ENCODE measurements around the gene CCDC77.

CCDC77 gene

DNA sequence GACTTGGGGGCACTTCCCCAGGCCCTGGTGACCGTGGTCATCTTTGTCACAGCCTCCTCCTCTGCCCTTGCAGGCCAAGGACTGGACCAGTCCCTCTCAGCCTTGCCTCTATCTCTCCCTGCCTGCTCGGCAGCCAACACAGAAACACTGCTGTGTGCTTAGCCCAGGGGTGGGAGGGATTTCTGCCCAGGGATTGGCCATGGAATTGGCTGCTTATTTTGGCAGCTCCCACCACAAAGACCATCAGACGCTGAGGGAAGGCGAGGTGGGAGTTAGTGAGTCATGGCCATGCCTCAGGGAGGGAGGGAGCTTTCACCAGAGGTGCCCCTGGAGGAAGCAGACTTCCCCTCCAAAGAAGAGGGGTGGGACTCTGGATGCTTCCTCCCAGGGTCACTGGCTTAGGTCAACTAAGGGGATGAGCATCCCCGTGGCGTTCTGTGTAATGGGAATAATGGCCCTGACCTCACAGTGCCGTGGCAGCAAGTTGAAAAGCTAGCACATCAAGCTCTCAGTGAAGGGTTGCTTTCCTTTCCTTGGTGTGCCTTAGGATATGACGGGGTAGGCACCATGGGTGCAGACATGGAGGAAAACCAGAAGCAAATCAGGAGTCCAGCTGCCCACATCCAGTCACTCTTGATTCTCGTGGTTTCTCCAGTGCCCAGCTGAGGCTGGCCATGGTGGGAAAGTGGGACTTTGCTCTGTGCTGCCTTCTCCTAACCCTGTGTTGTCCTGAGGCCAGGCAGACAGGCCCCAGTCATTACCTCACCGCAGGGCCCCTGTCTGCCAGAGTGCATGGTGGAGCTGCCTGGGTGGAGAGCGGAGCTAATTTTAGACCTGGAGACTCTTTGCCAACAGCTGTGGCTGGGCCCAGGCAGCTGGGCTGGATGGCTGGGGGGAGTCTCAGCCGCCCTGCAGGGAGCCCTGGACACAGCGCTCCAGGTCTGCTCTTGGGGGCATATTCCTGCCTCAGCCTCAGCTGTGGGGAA is 79.7 kb downstream of the CCDC77 start:
- no peak for DNase-seq (ENCODE audit: low spot score)

DNA sequence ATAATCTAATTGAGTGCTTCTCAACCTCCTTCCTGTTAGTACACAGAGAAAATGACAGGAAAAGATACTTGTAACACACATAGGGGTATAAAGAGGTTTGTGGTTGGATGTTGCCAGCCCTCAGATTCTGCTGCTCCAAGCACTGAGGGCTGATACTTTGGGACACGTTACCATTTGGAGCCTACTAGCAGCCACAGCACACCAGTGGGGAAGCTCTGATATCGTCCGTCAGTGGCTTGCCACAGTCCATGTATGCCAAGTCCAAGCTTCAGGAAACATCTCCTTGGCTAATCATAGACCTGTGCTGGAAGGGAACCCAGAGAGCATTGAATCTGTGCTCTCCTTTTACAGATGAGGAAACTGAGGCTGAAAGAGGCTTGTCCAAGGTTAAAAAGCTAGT is 80.6 kb downstream of the CCDC77 start:
- DNase-seq (ENCODE audit: low spot score) = no peak

DNA sequence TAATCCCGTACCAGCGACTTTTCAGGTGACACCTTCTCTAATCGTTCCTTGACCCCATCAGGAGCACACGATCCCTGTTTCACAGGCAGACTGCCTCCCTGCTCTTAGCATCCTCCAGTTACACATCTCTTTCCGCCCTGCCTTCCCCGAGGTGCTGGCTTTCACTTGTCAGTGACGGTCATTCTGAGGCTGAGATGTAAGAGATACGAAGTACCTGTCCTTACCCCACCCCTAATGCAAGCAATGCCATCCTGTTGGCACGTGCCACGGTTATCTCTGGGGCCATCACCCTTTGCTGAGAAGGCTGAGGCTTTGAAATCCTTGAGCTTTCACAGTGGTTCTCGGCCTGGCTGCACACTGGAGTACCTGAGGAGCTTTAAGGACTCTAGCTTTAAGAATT is 82.7 kb downstream of the CCDC77 start:
- no peak for DNase-seq (ENCODE audit: low spot score)

DNA sequence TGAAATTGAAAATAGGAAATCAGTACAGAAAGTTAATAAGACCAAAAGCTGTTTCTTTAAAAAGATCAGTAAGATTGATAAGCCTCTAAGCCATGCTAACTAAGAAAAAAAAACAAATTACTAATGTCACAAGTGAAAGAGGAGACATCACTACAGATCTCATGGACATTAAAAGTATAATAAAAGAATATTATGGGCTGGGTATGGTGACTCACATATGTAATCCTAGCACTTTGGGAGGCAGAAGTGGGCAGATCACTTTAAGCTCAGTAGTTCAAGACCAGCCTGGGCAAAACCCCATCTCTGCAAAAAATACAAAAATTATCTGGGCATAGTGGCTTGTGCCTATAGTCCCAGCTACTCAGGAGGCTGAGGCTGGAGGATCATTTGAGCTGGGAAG is 88.8 kb downstream of the CCDC77 start:
- DNase-seq (ENCODE audit: low spot score) = no peak

Data from LoVo (cell line).